Activated CD4-positive, alpha-beta T cell treated with anti-CD3 and anti-CD28 coated beads, Interleukin-2, amount 10 ng/mL, durations not matched to agents 24 days and 14 days (primary cell): ENCODE data around the gene MSL3B.
A peak's percentile ranks its signal among the peaks of the same experiment; 100 is the strongest.

Experiments
- DNase-seq: peaks from one replicate; pipeline ENCODE4 v3.0.0; 2022
- H3K27ac Mint-ChIP-seq: one replicate; pipeline ENCODE4 v1.8.0; 2022; ENCODE audit warnings: mild to moderate bottlenecking, mixed read lengths
- H3K27me3 Mint-ChIP-seq: one replicate; pipeline ENCODE4 v1.8.0; 2022; ENCODE audit warnings: mixed read lengths
- H3K36me3 Mint-ChIP-seq: one replicate; pipeline ENCODE4 v1.8.0; 2022; ENCODE audit warnings: low read depth, mild to moderate bottlenecking, mixed read lengths
- H3K4me1 Mint-ChIP-seq: one replicate; pipeline ENCODE4 v1.8.0; 2021; ENCODE audit warnings: mixed read lengths
- H3K4me3 Mint-ChIP-seq: one replicate; pipeline ENCODE4 v1.8.0; 2022; ENCODE audit warnings: mild to moderate bottlenecking, moderate library complexity, mixed read lengths
- H3K9me3 Mint-ChIP-seq: one replicate; pipeline ENCODE4 v1.8.0; 2021; ENCODE audit warnings: mixed read lengths
- intact Hi-C: fragments of 100-400 bp; cut with micrococcal nuclease; formaldehyde crosslinking; loops from one replicate; pipeline ENCODE4 v1.15.1; 2023

MSL3B gene

GRCh38 chr2:233848276-233848675 lies 19.9 kb downstream of the MSL3B start:
- no peaks in the 10 kb centered on the region for H3K27me3 Mint-ChIP-seq
- intact Hi-C loops, result no loop called here
- no peaks in the 10 kb centered on the region for H3K9me3 Mint-ChIP-seq
- H3K36me3 Mint-ChIP-seq, result peaks cover 69% of the 10 kb centered on the region
- DNase-seq, result no peak
- peaks cover 54% of the 10 kb centered on the region for H3K4me1 Mint-ChIP-seq
- H3K4me3 Mint-ChIP-seq, result no peak overlapping the region
- H3K27ac Mint-ChIP-seq, result peak overlapping the region; percentile 62

- Mint-ChIP-seq H3K4me3 (no peak overlapping the region), H3K4me1 (peaks cover 46% of the 10 kb centered on the region), H3K27me3 (no peaks in the 10 kb centered on the region), H3K9me3 (no peaks in the 10 kb centered on the region), H3K27ac (no peak overlapping the region), H3K36me3 (peaks cover 70% of the 10 kb centered on the region)
- intact Hi-C loops, result no loop called here
- no peak for DNase-seq
Observed at GRCh38 chr2:233847248-233847898, 20.8 kb downstream of the MSL3B start.

- Mint-ChIP-seq H3K27me3 (no peaks in the 10 kb centered on the region), H3K9me3 (no peaks in the 10 kb centered on the region), H3K27ac (peak overlapping the region; percentile 56), H3K4me1 (peaks cover 43% of the 10 kb centered on the region), H3K36me3 (peaks cover 71% of the 10 kb centered on the region), H3K4me3 (no peak overlapping the region)
- intact Hi-C loops, result no loop called here
- DNase-seq, result no peak
Observed at GRCh38 chr2:233846387-233847247, 21.6 kb downstream of the MSL3B start.

GRCh38 chr2:233845301-233846060 lies 22.7 kb downstream of the MSL3B start:
- Mint-ChIP-seq H3K27ac (peak overlapping the region; percentile 64), H3K36me3 (peaks cover 76% of the 10 kb centered on the region), H3K9me3 (no peaks in the 10 kb centered on the region), H3K4me3 (no peak overlapping the region), H3K27me3 (no peaks in the 10 kb centered on the region), H3K4me1 (peaks cover 51% of the 10 kb centered on the region)
- DNase-seq, result no peak
- intact Hi-C loops, result no loop called here

GRCh38 chr2:233844836-233845235 lies 23.4 kb downstream of the MSL3B start:
- no peak overlapping the region for H3K4me3 Mint-ChIP-seq
- peaks cover 53% of the 10 kb centered on the region for H3K4me1 Mint-ChIP-seq
- intact Hi-C loops, result no loop called here
- peaks cover 82% of the 10 kb centered on the region for H3K36me3 Mint-ChIP-seq
- no peak for DNase-seq
- H3K27me3 Mint-ChIP-seq, result no peaks in the 10 kb centered on the region
- no peaks in the 10 kb centered on the region for H3K9me3 Mint-ChIP-seq
- H3K27ac Mint-ChIP-seq, result no peak overlapping the region

GRCh38 chr2:233844064-233844807 lies 23.9 kb downstream of the MSL3B start:
- no peak for DNase-seq
- intact Hi-C loops, result no loop called here
- no peaks in the 10 kb centered on the region for H3K9me3 Mint-ChIP-seq
- peak overlapping the region; percentile 15 for H3K27ac Mint-ChIP-seq
- H3K27me3 Mint-ChIP-seq, result no peaks in the 10 kb centered on the region
- H3K36me3 Mint-ChIP-seq, result peaks cover 85% of the 10 kb centered on the region
- peaks cover 53% of the 10 kb centered on the region for H3K4me1 Mint-ChIP-seq
- no peak overlapping the region for H3K4me3 Mint-ChIP-seq

- intact Hi-C loops, result no loop called here
- H3K9me3 Mint-ChIP-seq, result no peaks in the 10 kb centered on the region
- no peak for DNase-seq
- H3K4me1 Mint-ChIP-seq, result peaks cover 47% of the 10 kb centered on the region
- peak overlapping the region; percentile 9 for H3K27ac Mint-ChIP-seq
- no peaks in the 10 kb centered on the region for H3K27me3 Mint-ChIP-seq
- no peak overlapping the region for H3K4me3 Mint-ChIP-seq
- H3K36me3 Mint-ChIP-seq, result peaks cover 86% of the 10 kb centered on the region
Observed at GRCh38 chr2:233841183-233841582, 27.0 kb downstream of the MSL3B start.

- H3K4me3 Mint-ChIP-seq, result no peak overlapping the region
- H3K27ac Mint-ChIP-seq, result no peak overlapping the region
- no peaks in the 10 kb centered on the region for H3K27me3 Mint-ChIP-seq
- H3K36me3 Mint-ChIP-seq, result peaks cover 84% of the 10 kb centered on the region
- no peaks in the 10 kb centered on the region for H3K9me3 Mint-ChIP-seq
- intact Hi-C loops, result no loop called here
- peaks cover 45% of the 10 kb centered on the region for H3K4me1 Mint-ChIP-seq
- DNase-seq, result no peak
Observed at GRCh38 chr2:233840520-233840919, 27.7 kb downstream of the MSL3B start.

GRCh38 chr2:233839447-233839820 lies 28.8 kb downstream of the MSL3B start:
- H3K4me1 Mint-ChIP-seq, result peaks cover 49% of the 10 kb centered on the region
- no peak for DNase-seq
- intact Hi-C loops, result no loop called here
- no peaks in the 10 kb centered on the region for H3K27me3 Mint-ChIP-seq
- no peak overlapping the region for H3K4me3 Mint-ChIP-seq
- peak overlapping the region; percentile 56 for H3K27ac Mint-ChIP-seq
- H3K9me3 Mint-ChIP-seq, result no peaks in the 10 kb centered on the region
- peaks cover 84% of the 10 kb centered on the region for H3K36me3 Mint-ChIP-seq

GRCh38 chr2:233838726-233839446 lies 29.3 kb downstream of the MSL3B start:
- Mint-ChIP-seq H3K36me3 (peaks cover 84% of the 10 kb centered on the region), H3K4me1 (peaks cover 47% of the 10 kb centered on the region), H3K4me3 (no peak overlapping the region), H3K27me3 (no peaks in the 10 kb centered on the region), H3K9me3 (no peaks in the 10 kb centered on the region), H3K27ac (peak overlapping the region; percentile 56)
- intact Hi-C loops, result no loop called here
- no peak for DNase-seq

- no peaks in the 10 kb centered on the region for H3K27me3 Mint-ChIP-seq
- no peak for DNase-seq
- H3K27ac Mint-ChIP-seq, result peak overlapping the region; percentile 80
- H3K9me3 Mint-ChIP-seq, result no peaks in the 10 kb centered on the region
- peak overlapping the region; percentile 10 for H3K4me3 Mint-ChIP-seq
- intact Hi-C loops, result no loop called here
- H3K36me3 Mint-ChIP-seq, result peaks cover 80% of the 10 kb centered on the region
- peaks cover 41% of the 10 kb centered on the region for H3K4me1 Mint-ChIP-seq
Observed at GRCh38 chr2:233838251-233838650, 29.9 kb downstream of the MSL3B start.

GRCh38 chr2:233837694-233838229 lies 30.4 kb downstream of the MSL3B start:
- H3K4me3 Mint-ChIP-seq, result peak overlapping the region; percentile 10
- DNase-seq, result no peak
- peak overlapping the region; percentile 80 for H3K27ac Mint-ChIP-seq
- intact Hi-C loops, result no loop called here
- peaks cover 40% of the 10 kb centered on the region for H3K4me1 Mint-ChIP-seq
- H3K36me3 Mint-ChIP-seq, result peaks cover 75% of the 10 kb centered on the region
- H3K27me3 Mint-ChIP-seq, result no peaks in the 10 kb centered on the region
- no peaks in the 10 kb centered on the region for H3K9me3 Mint-ChIP-seq

- DNase-seq, result no peak
- Mint-ChIP-seq H3K4me3 (no peak overlapping the region), H3K4me1 (peaks cover 33% of the 10 kb centered on the region), H3K27me3 (no peaks in the 10 kb centered on the region), H3K9me3 (no peaks in the 10 kb centered on the region), H3K27ac (no peak overlapping the region), H3K36me3 (peaks cover 63% of the 10 kb centered on the region)
- intact Hi-C loops, result no loop called here
Observed at GRCh38 chr2:233836359-233836758, 31.8 kb downstream of the MSL3B start.
